ENCODE data around the gene HOXC11.

Gene HOXC11

DNA sequence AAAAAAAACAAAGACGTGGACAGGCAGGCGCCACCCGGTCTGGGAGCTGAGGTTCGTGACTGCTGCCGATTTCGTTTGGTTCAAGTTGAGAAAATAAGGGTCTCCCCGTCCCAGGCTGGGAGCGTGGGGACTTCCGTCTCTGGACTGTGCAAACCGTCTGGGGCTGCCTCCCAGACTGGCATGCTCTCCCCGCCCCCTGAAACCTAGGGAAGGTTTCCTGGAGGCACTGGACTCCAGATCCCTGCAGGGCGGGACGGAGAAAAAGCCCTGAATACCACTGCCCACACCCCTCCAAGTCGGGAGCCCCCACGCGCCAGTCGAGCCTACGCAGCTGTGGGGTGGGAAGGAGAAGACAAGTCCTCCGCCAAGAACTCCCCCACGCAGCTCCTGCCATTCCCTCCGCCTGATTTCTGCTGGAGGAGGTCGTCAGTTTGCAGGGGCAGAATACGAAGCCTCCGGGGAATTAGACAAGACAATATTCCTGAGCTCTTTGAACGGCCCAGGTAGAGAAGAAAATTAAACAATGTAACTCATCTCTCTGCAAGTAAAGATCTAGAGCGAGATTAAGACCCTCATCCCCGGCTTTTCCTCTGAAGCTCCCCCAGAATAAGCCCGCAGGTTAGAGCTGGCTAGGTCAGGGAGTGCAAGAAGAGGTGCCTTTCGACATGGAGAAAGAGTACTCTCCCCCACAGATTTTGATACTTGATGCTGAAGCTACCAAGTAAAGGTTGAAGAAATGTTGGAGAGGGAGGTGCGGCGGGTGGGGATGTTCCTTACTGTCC, 44.7 kb upstream of the HOXC11 start:
- Histone ChIP-seq H3K27ac (replicated peaks) (no peak overlapping the region), H3K27me3 (ENCODE audit: insufficient read depth, poor library complexity, severe bottlenecking) (peaks cover 90% of the 10 kb centered on the region), H3K4me3 (replicated peaks; ENCODE audit: insufficient read depth, low read length) (no peak overlapping the region)
- TF ChIP-seq GABPA (IDR thresholded peaks at IDR 0.05; ENCODE audit: low read depth) = no peak
- TF ChIP-seq POLR2AphosphoS5 (IDR thresholded peaks at IDR 0.05; ENCODE audit: low read depth) = no peak
- no peak for TF ChIP-seq SPI1 (IDR thresholded peaks at IDR 0.05; ENCODE audit: borderline replicate concordance, low read depth)
- TF ChIP-seq, protein P1, sequence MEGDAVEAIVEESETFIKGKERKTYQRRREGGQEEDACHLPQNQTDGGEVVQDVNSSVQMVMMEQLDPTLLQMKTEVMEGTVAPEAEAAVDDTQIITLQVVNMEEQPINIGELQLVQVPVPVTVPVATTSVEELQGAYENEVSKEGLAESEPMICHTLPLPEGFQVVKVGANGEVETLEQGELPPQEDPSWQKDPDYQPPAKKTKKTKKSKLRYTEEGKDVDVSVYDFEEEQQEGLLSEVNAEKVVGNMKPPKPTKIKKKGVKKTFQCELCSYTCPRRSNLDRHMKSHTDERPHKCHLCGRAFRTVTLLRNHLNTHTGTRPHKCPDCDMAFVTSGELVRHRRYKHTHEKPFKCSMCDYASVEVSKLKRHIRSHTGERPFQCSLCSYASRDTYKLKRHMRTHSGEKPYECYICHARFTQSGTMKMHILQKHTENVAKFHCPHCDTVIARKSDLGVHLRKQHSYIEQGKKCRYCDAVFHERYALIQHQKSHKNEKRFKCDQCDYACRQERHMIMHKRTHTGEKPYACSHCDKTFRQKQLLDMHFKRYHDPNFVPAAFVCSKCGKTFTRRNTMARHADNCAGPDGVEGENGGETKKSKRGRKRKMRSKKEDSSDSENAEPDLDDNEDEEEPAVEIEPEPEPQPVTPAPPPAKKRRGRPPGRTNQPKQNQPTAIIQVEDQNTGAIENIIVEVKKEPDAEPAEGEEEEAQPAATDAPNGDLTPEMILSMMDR (IDR thresholded peaks at IDR 0.05; ENCODE audit: insufficient read depth, low read length) = no peak
- TF ChIP-seq, protein P2, sequence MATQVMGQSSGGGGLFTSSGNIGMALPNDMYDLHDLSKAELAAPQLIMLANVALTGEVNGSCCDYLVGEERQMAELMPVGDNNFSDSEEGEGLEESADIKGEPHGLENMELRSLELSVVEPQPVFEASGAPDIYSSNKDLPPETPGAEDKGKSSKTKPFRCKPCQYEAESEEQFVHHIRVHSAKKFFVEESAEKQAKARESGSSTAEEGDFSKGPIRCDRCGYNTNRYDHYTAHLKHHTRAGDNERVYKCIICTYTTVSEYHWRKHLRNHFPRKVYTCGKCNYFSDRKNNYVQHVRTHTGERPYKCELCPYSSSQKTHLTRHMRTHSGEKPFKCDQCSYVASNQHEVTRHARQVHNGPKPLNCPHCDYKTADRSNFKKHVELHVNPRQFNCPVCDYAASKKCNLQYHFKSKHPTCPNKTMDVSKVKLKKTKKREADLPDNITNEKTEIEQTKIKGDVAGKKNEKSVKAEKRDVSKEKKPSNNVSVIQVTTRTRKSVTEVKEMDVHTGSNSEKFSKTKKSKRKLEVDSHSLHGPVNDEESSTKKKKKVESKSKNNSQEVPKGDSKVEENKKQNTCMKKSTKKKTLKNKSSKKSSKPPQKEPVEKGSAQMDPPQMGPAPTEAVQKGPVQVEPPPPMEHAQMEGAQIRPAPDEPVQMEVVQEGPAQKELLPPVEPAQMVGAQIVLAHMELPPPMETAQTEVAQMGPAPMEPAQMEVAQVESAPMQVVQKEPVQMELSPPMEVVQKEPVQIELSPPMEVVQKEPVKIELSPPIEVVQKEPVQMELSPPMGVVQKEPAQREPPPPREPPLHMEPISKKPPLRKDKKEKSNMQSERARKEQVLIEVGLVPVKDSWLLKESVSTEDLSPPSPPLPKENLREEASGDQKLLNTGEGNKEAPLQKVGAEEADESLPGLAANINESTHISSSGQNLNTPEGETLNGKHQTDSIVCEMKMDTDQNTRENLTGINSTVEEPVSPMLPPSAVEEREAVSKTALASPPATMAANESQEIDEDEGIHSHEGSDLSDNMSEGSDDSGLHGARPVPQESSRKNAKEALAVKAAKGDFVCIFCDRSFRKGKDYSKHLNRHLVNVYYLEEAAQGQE (IDR thresholded peaks at IDR 0.05; ENCODE audit: insufficient replicate concordance, low read depth) = no peak
- no peak for DNase-seq (ENCODE audit: low read depth in 1 of 2, low spot score in 1 of 2)

DNA sequence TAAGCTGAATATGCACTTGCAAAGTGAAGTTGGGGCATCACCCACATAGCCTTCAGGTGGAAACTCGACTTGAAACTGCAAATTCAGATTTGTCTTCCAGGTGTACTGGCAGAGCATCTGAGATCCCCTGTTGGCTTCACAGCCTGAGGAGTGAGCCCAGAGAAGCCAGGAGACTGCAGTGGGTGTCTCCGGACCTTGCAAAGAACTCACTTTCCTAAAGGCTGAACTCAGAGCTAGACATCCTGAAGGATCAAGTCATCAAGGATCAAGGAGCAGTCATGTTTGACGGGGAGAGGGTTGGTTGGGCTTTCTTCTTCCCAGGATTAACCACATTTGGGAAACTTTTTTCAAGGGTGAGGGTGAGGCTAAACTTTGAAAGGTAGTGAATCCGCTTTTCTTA, 43.4 kb upstream of the HOXC11 start:
- peaks cover 91% of the 10 kb centered on the region for H3K27me3 ChIP-seq (ENCODE audit: insufficient read depth, poor library complexity, severe bottlenecking)
- TF ChIP-seq, protein P1 (IDR thresholded peaks at IDR 0.05; ENCODE audit: insufficient read depth, low read length) = no peak
- no peak overlapping the region for H3K27ac ChIP-seq (replicated peaks)
- no peak overlapping the region for H3K4me3 ChIP-seq (replicated peaks; ENCODE audit: insufficient read depth, low read length)
- no peak for DNase-seq (ENCODE audit: low read depth in 1 of 2, low spot score in 1 of 2)

DNA sequence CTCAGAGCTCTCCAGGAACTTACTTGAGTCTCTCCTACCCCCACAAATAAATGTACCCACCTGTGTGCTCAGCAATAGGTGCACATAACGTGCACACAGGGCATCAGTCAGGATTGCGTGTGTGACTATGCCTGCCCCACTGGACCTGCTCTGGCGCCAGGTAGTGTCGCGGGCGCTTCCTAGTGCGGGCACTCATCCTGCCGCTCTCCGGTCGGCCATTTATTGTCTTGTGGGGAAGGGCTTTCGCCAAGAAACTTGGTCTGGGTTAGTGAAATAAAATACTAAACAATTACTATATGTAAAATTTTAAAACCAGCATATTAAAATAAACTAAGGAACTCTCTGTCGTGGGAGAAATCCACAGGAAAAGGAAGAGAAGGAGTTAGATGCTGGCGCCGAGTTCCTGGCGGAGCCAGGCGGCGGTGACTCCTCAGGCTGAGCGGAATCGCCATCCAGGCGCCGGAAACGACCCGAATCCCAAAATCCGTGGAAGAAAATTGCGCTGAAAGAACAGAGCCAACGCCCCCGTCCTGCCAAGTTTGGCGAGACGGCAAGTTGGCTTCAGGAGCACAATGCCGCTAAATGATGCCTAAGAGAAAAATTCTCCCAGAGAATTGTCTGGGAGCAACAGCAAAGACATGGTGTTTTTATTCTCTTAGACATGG, 42.2 kb upstream of the HOXC11 start:
- peaks cover 91% of the 10 kb centered on the region for H3K27me3 ChIP-seq (ENCODE audit: insufficient read depth, poor library complexity, severe bottlenecking)
- TF ChIP-seq, protein P2 (IDR thresholded peaks at IDR 0.05; ENCODE audit: insufficient replicate concordance, low read depth) = no peak
- TF ChIP-seq GABPA (IDR thresholded peaks at IDR 0.05; ENCODE audit: low read depth) (no peak), POLR2AphosphoS5 (IDR thresholded peaks at IDR 0.05; ENCODE audit: low read depth) (no peak), SPI1 (IDR thresholded peaks at IDR 0.05; ENCODE audit: borderline replicate concordance, low read depth) (no peak)
- TF ChIP-seq, protein P1 (IDR thresholded peaks at IDR 0.05; ENCODE audit: insufficient read depth, low read length) = no peak
- DNase-seq (ENCODE audit: low read depth in 1 of 2, low spot score in 1 of 2) = no peak
- H3K27ac ChIP-seq (replicated peaks) = no peak overlapping the region
- H3K4me3 ChIP-seq (replicated peaks; ENCODE audit: insufficient read depth, low read length) = no peak overlapping the region
